ENCODE measurements around the gene XAGE5. TPM values are rescaled to one million over a fixed set of nuclear protein-coding genes. Genes with fewer than 3 reads are reported as not detected.

Gene XAGE5
- total and polyA plus RNA-seq, 2 of the 4 experiments (the other 2 are of a cell fraction) = not detected

DNA sequence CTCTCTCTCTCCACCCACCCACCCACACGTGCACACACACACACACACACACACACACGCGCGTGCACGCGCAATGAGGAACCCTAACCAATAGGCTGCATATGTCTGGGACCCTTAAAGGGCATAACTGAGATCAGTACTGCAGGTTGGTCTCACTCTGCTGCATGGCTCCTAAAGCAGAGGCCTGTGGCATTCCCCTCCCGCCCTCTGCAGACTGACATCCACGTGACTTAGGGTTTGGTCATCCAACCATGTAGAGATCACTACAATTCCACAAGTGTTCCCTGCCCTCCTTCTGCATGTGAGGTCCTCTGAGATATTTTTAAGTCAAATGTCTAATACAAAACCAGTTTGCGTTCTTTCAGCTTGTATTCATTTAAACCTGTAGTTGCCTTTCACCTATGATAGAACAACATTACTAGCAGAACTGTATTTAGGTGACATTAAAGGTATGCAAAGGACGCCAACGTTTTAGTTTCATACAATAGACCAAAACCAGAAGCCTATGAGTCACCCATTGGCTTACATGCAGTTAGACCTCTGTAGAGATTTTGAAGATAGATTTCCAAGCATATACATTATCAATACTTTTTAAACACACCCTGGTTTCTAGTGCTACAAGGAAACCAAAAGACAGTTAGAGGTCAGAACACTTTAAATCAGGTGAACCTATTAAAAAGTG lies 10.1 kb downstream of the XAGE5 start:
- H3K9me1 ChIP-seq (ENCODE audit: insufficient read depth, low read length) = no peaks in the 10 kb centered on the region
- H3K27ac ChIP-seq (ENCODE audit: insufficient read depth, low read length) = no peak overlapping the region
- no peak overlapping the region for H3K4me3 ChIP-seq (ENCODE audit: insufficient read depth, low read depth, low read length)
- no peak overlapping the region for H3K9ac ChIP-seq (ENCODE audit: low read depth, low read length)
- 45% methylated on average over 2 of the region's 11 CpGs; no CpG with 5 or more reads in 1 of the 2 experiments for WGBS, 2 experiments (ENCODE audit: extremely low coverage in 2 of 2, insufficient read length in 1 of 2)
- H2BK5ac ChIP-seq (ENCODE audit: low read depth, low read length, poor library complexity, severe bottlenecking) = no peak overlapping the region
- POLR2A ChIA-PET (ENCODE audit: unreplicated experiment) = no interaction called here
- H3K18ac ChIP-seq (ENCODE audit: low read depth, low read length) = no peak overlapping the region
- H4K5ac ChIP-seq (ENCODE audit: low read depth, low read length) = no peak overlapping the region
- DNase-seq = no peak
- no peak overlapping the region for H3K4me2 ChIP-seq (ENCODE audit: low read depth, low read length)
- H3K36me3 ChIP-seq (ENCODE audit: control insufficient read depth, insufficient read depth, low read length) = no peaks in the 10 kb centered on the region
- TF ChIP-seq RAD21 (IDR thresholded peaks at IDR 0.05; ENCODE audit: low read length) (no peak), MAZ (IDR thresholded peaks at IDR 0.05; ENCODE audit: borderline replicate concordance, low read depth, low read length) (no peak), RCOR1 (IDR thresholded peaks at IDR 0.05; ENCODE audit: insufficient replicate concordance, low read length) (no peak)
- no peak overlapping the region for H2AK5ac ChIP-seq (ENCODE audit: low read depth, low read length)
- CTCF ChIA-PET = no interaction called here
- no peak overlapping the region for H2BK120ac ChIP-seq (ENCODE audit: low read depth, low read length)
- H3K4me1 ChIP-seq (ENCODE audit: control insufficient read depth, insufficient read depth, low read length) = no peaks in the 10 kb centered on the region
- H4K20me1 ChIP-seq (ENCODE audit: insufficient read depth, low read length) = no peaks in the 10 kb centered on the region
- H2BK15ac ChIP-seq (ENCODE audit: low read depth, low read length) = no peak overlapping the region
- no TSS peak for BruUV-seq (replicated peaks)
- no peak for ATAC-seq (ENCODE audit: low read depth)
- no peak overlapping the region for H4K8ac ChIP-seq (ENCODE audit: low read depth in 2 of 2, low read length in 2 of 2)
- H3K79me1 ChIP-seq (ENCODE audit: low read depth in 1 of 2, low read length in 2 of 2) = no peaks in the 10 kb centered on the region
- no peak overlapping the region for H2BK20ac ChIP-seq (ENCODE audit: low read depth, low read length)
- in situ Hi-C loops (cut with MboI; ENCODE audit: low sequenced_read_pairs) (no loop called here), dilution Hi-C loops (cut with HindIII; ENCODE audit: low sequenced_read_pairs, unreplicated experiment) (no loop called here), intact Hi-C loops (cut with micrococcal nuclease) (no loop called here)
- no peak overlapping the region for H3K4ac ChIP-seq (ENCODE audit: low read depth, low read length)
- H2AK9ac ChIP-seq (replicated peaks; ENCODE audit: low read depth, low read length, poor library complexity) = no peak overlapping the region
- H3K14ac ChIP-seq (replicated peaks; ENCODE audit: low read depth, low read length) = no peak overlapping the region
- H3K27me3 ChIP-seq (ENCODE audit: control insufficient read depth, insufficient read depth, low read length) = peaks cover 7% of the 10 kb centered on the region
- no peak overlapping the region for H2AFZ ChIP-seq (replicated peaks; ENCODE audit: low read length, poor library complexity)
- no peak overlapping the region for H3K56ac ChIP-seq (ENCODE audit: extremely low read depth, insufficient read depth, low read length)
- no peaks in the 10 kb centered on the region for H3K9me3 ChIP-seq (ENCODE audit: control insufficient read depth, insufficient read depth, low read length)
- H3K23ac ChIP-seq (ENCODE audit: low read depth, low read length) = no peak overlapping the region
- no peak overlapping the region for H4K91ac ChIP-seq (ENCODE audit: insufficient read depth, low read depth, low read length)

Data from IMR-90 (cell line).